Left ventricle myocardium inferior (tissue), 1 donor: Measurements from ENCODE around the gene GSG1L2. TPM values are rescaled to one million over a fixed set of nuclear protein-coding genes. Genes with fewer than 3 reads are reported as not detected.

ENCODE experiments used
- DNase-seq: peaks from one replicate; pipeline ENCODE4 v3.0.0-alpha.2; 2020
- H3K27ac ChIP-seq: fragments of 200-600 bp; replicated peaks from 2 replicates; pipeline ENCODE4 v1.8.0; 2021
- H3K27me3 ChIP-seq: fragments of 200-600 bp; 2 replicates; pipeline ENCODE4 v1.8.0; 2021; ENCODE audit warnings: low read depth
- H3K36me3 ChIP-seq: fragments of 200-600 bp; 2 replicates; pipeline ENCODE4 v1.8.0; 2021
- H3K4me1 ChIP-seq: fragments of 200-600 bp; 2 replicates; pipeline ENCODE4 v1.8.0; 2021
- H3K4me3 ChIP-seq: fragments of 200-600 bp; 2 replicates; pipeline ENCODE4 v1.8.0; 2021; ENCODE audit warnings: mild to moderate bottlenecking, moderate library complexity
- H3K9me3 ChIP-seq: fragments of 200-600 bp; replicated peaks from 2 replicates; pipeline ENCODE4 v1.8.0; 2021
- CTCF ChIP-seq: fragments of 200-600 bp; IDR thresholded peaks from 2 replicates; pipeline ENCODE4 v1.8.0; 2021; ENCODE audit warnings: antibody characterized with exemption, mild to moderate bottlenecking, borderline replicate concordance
- intact Hi-C: fragments of 100-400 bp; cut with micrococcal nuclease; formaldehyde crosslinking; loops from one replicate; pipeline ENCODE4 v1.11.0; 2022
- total RNA-seq: library from RNA; stranded (reverse); fragmentation: NEBNext Ultra II Directional; extraction: Animal tissue kit (Norgen Biotek cat#: 25700); gene quantifications from one replicate; pipeline ENCODE4 v1.2.1, GENCODE V29; 2021
- donor health status: DM: no; HTN: yes; CAD: no; lungs with severe emphysema.

The GSG1L2 gene
- total RNA-seq, 1 donor from 2014 or later = not detected

DNA sequence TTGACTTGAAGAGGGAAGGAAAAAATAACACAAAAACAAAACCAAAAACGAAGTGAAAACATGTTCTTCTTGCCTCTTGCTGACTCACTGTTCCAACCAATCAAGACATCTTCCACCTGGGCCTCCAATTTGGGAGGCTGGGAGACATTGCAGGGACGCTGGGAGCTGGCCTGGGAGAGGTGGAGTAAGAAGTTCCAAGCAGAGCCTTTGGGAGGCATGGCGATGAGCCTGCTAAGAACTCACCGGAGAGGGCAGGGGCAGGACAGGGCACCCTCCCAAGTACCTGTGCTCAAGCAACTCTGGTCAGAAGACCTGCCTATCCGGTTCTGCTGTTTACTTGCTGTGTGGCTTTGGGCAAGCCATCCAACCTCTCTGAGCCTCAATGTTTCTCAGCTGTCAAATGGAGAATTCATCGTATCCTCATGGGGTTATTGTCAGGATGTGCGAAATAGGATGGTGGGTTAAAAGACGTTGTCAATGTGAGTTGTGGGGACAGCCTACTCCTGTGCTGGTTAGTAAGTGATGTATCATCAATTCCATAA is 3.0 kb upstream of the GSG1L2 start:
- H3K9me3 ChIP-seq = no peaks in the 10 kb centered on the region
- no peak for TF ChIP-seq CTCF
- no peak for DNase-seq
- intact Hi-C loops = no loop called here
- no peak overlapping the region for H3K27ac ChIP-seq
- H3K36me3 ChIP-seq = no peaks in the 10 kb centered on the region
- H3K4me1 ChIP-seq = no peaks in the 10 kb centered on the region
- peaks cover 45% of the 10 kb centered on the region for H3K27me3 ChIP-seq
- no peak overlapping the region for H3K4me3 ChIP-seq

- Histone ChIP-seq H3K27me3 (peaks cover 45% of the 10 kb centered on the region), H3K36me3 (no peaks in the 10 kb centered on the region), H3K4me3 (no peak overlapping the region), H3K4me1 (no peaks in the 10 kb centered on the region), H3K27ac (no peak overlapping the region), H3K9me3 (no peaks in the 10 kb centered on the region)
- no peak for DNase-seq
- no peak for TF ChIP-seq CTCF
- intact Hi-C loops = no loop called here
Observed at GRCh38 chr17:9824094-9824493, 2.2 kb upstream of the GSG1L2 start.

GRCh38 chr17:9820448-9820847 is 1.4 kb downstream of the GSG1L2 start:
- H3K27ac ChIP-seq = no peak overlapping the region
- intact Hi-C loops = no loop called here
- DNase-seq = no peak
- no peaks in the 10 kb centered on the region for H3K4me1 ChIP-seq
- H3K4me3 ChIP-seq = no peak overlapping the region
- peaks cover 25% of the 10 kb centered on the region for H3K27me3 ChIP-seq
- TF ChIP-seq CTCF = no peak
- no peaks in the 10 kb centered on the region for H3K36me3 ChIP-seq
- no peaks in the 10 kb centered on the region for H3K9me3 ChIP-seq

- no peaks in the 10 kb centered on the region for H3K4me1 ChIP-seq
- no peak for TF ChIP-seq CTCF
- no peak overlapping the region for H3K27ac ChIP-seq
- H3K4me3 ChIP-seq = no peak overlapping the region
- peaks cover 14% of the 10 kb centered on the region for H3K27me3 ChIP-seq
- intact Hi-C loops = no loop called here
- no peaks in the 10 kb centered on the region for H3K9me3 ChIP-seq
- DNase-seq = no peak
- no peaks in the 10 kb centered on the region for H3K36me3 ChIP-seq
Observed at GRCh38 chr17:9818760-9819159, 3.1 kb downstream of the GSG1L2 start.

DNA sequence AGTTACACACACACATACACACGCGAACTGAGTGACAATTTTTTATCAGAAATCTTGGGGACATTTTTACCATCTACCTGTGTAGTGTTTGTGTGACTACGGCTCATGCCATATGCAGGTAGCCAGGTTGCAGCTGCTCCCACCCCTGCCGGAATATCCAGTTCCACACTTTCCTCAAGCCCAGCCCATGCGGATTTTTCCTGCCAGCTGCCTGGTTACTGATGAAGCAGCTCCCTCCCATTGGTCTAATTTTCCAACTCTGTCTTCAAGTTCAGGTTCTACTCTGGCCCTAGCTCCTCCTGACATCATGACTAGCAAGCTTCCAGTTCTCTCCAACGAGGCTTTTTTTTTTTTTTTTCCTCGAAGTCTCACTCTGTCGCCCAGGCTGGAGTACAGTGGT is 4.8 kb downstream of the GSG1L2 start:
- intact Hi-C loops = no loop called here

More for the DNA sequence above, 4.8 kb downstream of the GSG1L2 start:
- H3K27ac ChIP-seq = no peak overlapping the region
- H3K9me3 ChIP-seq = no peaks in the 10 kb centered on the region
- no peak for DNase-seq
- H3K4me3 ChIP-seq = no peak overlapping the region
- H3K27me3 ChIP-seq = peaks cover 7% of the 10 kb centered on the region
- H3K36me3 ChIP-seq = no peaks in the 10 kb centered on the region
- no peaks in the 10 kb centered on the region for H3K4me1 ChIP-seq
- TF ChIP-seq CTCF = no peak
